GM12873 (cell line): ENCODE measurements around the gene NRXN2.

Experiments
- CTCF ChIP-seq: IDR thresholded peaks from 2 replicates; pipeline ENCODE4 v1.5.1; 2012; ENCODE audit warnings: low read depth, mild to moderate bottlenecking, moderate library complexity, low read length, control low read depth; ENCODE audit not compliant: insufficient read depth; ENCODE audit errors: missing control alignments

The NRXN2 gene

GRCh38 chr11:64670975-64671374, 52.0 kb downstream of the NRXN2 start:
- TF ChIP-seq CTCF, result no peak

- no peak for TF ChIP-seq CTCF
Observed at GRCh38 chr11:64667154-64667745, 55.7 kb downstream of the NRXN2 start.

GRCh38 chr11:64665411-64665821, 57.6 kb downstream of the NRXN2 start:
- TF ChIP-seq CTCF, result no peak

DNA sequence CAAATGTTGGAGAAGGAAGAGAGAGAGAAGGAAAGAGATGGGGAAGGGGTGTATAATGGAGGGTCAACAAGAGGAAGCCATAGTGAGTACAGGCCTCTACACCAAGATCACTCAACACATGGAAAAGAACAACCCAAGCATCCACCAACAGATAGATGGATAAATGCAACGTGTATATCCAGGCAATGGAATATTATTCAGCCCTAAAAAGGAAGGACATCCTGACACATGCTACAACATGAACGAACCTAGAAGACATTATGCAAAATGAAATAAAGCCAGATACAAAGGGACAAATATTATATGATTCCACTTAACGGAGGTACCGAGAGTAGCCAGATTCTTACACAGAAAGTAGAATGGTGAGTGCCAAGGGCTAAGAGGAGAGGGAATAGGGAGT, 59.3 kb downstream of the NRXN2 start:
- no peak for TF ChIP-seq CTCF

DNA sequence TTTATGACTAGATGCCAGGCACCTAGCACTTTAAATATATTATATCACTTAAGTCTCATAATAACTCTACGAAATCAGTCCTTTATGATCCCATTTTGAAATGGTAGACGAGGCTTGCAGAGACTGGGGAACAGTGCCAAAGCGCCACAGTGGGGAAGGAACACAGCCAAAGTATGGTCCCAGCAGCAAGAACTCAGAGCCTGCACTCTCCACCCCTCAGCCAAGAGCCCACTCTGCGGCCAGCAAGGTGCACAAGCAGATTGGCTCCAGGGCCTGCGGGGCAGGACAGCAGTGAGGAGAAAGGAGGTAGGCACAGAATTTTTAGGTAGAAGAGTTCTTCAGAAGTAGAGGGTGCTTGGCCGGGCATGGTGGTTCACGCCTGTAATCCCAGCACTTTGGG, 61.4 kb downstream of the NRXN2 start:
- no peak for TF ChIP-seq CTCF

GRCh38 chr11:64661146-64661545, 61.9 kb downstream of the NRXN2 start:
- no peak for TF ChIP-seq CTCF

- TF ChIP-seq CTCF, result no peak
Observed at GRCh38 chr11:64660706-64661105, 62.3 kb downstream of the NRXN2 start.
